Measurements from ENCODE around the gene SPNS3. TPM values are rescaled to one million over a fixed set of nuclear protein-coding genes. Genes with fewer than 3 reads are reported as not detected.

The SPNS3 gene
- total and polyA plus RNA-seq, 4 experiments from 2014 or later, result 1.6 to 5.9 (median 3.4) TPM

GRCh38 chr17:4520894-4521600 lies 87.3 kb downstream of the SPNS3 start:
- H3K27ac Mint-ChIP-seq, result no peak overlapping the region
- H3K4me1 Mint-ChIP-seq, result peaks cover 0 to 1% (median 0%) of the 10 kb centered on the region in 4 donors
- H3K36me3 Mint-ChIP-seq, result no peaks in the 10 kb centered on the region
- no peak overlapping the region for H3K4me3 ChIP-seq (ENCODE audit: low read length in 2 of 2)
- H3K36me3 ChIP-seq (ENCODE audit: insufficient read depth, low read length), result no peaks in the 10 kb centered on the region
- H3K9me3 ChIP-seq (ENCODE audit: control insufficient read depth in 1 of 2, low read length in 2 of 2), result no peaks in the 10 kb centered on the region
- intact Hi-C loops (cut with micrococcal nuclease), result no loop called here
- DNase-seq, result no peak
- H3K4me1 ChIP-seq (ENCODE audit: insufficient read depth, low read length), result no peaks in the 10 kb centered on the region
- H3K9me3 Mint-ChIP-seq, result no peaks in the 10 kb centered on the region
- no peaks in the 10 kb centered on the region for H3K27me3 Mint-ChIP-seq
- no peak overlapping the region for H3K4me3 Mint-ChIP-seq
- ChIA-PET POLR2A (ENCODE audit: partially characterized antibody) (no interaction called here), CTCF (ENCODE audit: partially characterized antibody) (no interaction called here)
- no peak overlapping the region for H3K27ac ChIP-seq (ENCODE audit: low read depth, low read length)
- H3K27me3 ChIP-seq (ENCODE audit: insufficient read depth, low read length), result no peaks in the 10 kb centered on the region

DNA sequence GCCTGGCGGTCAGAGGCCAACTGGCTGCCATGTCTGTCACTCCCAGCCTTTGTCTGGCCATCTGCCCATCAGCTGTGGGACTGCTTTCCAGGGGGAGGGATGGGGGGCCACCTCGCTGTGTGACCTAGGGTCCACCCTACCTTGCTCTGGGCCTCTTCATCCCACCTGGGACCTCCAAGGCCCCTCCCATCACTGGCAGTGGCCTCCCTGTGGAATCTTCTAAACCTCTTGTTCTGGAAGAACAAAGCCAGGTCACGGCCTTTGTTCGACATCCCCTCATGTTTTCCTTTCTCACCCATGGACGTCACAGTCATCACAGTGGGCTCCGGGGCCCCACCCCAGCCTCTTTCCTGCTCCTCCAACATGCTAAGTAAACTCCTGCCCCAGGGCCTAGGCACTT lies 88.9 kb downstream of the SPNS3 start:
- H3K36me3 ChIP-seq (ENCODE audit: insufficient read depth, low read length), result no peaks in the 10 kb centered on the region
- Mint-ChIP-seq H3K27me3 (no peaks in the 10 kb centered on the region), H3K4me1 (peaks cover 0 to 1% (median 0%) of the 10 kb centered on the region in 4 donors), H3K4me3 (no peak overlapping the region), H3K36me3 (no peaks in the 10 kb centered on the region), H3K9me3 (no peaks in the 10 kb centered on the region), H3K27ac (no peak overlapping the region)
- intact Hi-C loops (cut with micrococcal nuclease), result no loop called here
- no peaks in the 10 kb centered on the region for H3K27me3 ChIP-seq (ENCODE audit: insufficient read depth, low read length)
- H3K4me1 ChIP-seq (ENCODE audit: insufficient read depth, low read length), result no peaks in the 10 kb centered on the region
- no peak overlapping the region for H3K4me3 ChIP-seq (ENCODE audit: low read length in 2 of 2)
- no peak overlapping the region for H3K27ac ChIP-seq (ENCODE audit: low read depth, low read length)
- ChIA-PET POLR2A (ENCODE audit: partially characterized antibody) (no interaction called here), CTCF (ENCODE audit: partially characterized antibody) (interaction anchor here (1.4 kb wide), 1 partner anchor 16 kb away, joined by 3 read pairs; no protein-coding TSS in a partner anchor)
- DNase-seq, result no peak
- H3K9me3 ChIP-seq (ENCODE audit: control insufficient read depth in 1 of 2, low read length in 2 of 2), result no peaks in the 10 kb centered on the region

DNA sequence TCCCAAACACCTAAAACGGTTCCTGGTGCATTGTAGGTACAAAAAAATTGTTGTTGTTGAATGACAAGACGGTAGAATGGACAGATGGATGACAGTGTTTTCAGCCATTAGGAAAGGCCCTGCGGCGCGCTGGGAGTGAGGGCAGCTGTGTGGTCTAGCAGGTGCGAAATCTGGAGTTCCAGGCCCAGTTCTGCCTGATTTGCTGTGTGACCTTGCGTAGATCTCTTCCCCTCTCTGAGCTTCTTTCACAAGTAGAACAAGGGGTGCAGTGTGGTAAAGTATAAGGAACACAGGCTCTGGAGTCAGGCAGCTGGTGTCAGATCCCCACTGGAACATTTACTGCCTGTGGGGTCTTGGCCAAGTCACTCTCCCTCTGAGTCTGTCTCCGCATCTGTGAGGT lies 90.2 kb downstream of the SPNS3 start:
- Histone ChIP-seq H3K4me3 (ENCODE audit: low read length in 2 of 2) (no peak overlapping the region), H3K36me3 (ENCODE audit: insufficient read depth, low read length) (no peaks in the 10 kb centered on the region), H3K27me3 (ENCODE audit: insufficient read depth, low read length) (no peaks in the 10 kb centered on the region), H3K27ac (ENCODE audit: low read depth, low read length) (no peak overlapping the region), H3K4me1 (ENCODE audit: insufficient read depth, low read length) (no peaks in the 10 kb centered on the region), H3K9me3 (ENCODE audit: control insufficient read depth in 1 of 2, low read length in 2 of 2) (no peaks in the 10 kb centered on the region)
- ChIA-PET POLR2A (ENCODE audit: partially characterized antibody) (no interaction called here), CTCF (ENCODE audit: partially characterized antibody) (interaction anchor here (1.4 kb wide), 1 partner anchor 18 kb away, joined by 3 read pairs; no protein-coding TSS in a partner anchor)
- Mint-ChIP-seq H3K9me3 (no peaks in the 10 kb centered on the region), H3K36me3 (no peaks in the 10 kb centered on the region), H3K27ac (peak overlapping the region in 1 of 7 donors; percentile 57), H3K4me1 (no peaks in the 10 kb centered on the region), H3K27me3 (no peaks in the 10 kb centered on the region), H3K4me3 (no peak overlapping the region)
- intact Hi-C loops (cut with micrococcal nuclease), result no loop called here
- DNase-seq, result no peak

DNA sequence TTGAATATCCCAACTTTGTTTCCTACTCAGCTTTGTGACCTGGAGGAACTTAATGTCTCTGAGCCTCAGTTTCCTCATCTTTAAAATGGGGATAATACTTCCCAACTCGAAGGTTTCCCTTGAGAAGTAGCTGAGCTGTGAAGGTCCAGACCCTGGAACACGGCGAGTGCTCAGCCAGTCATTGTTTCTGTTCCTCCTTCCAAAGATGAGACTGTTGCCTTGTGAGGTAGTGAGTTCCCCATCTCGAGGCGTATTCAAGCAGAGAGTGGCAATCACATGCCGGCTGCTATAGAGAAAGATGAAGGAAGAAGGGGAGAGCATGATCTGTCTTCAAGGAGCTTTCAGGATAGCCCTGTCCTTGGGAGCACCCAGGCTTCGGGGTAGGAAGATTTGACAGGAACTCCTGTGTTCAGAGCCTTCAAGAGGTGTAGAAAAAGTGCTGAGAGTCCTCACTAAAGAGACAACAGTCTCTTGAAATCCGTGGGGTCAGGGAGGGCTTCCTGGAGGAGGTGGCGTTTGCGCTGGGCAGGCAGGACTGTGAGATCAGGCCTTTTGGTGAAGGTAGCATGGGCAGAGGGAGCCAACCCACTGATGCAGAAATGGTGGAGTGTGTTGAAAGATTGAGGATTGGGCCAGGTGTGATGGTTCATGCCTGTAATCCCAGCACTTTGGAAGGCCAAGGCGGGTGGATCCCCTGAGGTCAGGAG lies 92.1 kb downstream of the SPNS3 start:
- CTCF ChIA-PET (ENCODE audit: partially characterized antibody), result no interaction called here
- intact Hi-C loops (cut with micrococcal nuclease), result no loop called here
- no peaks in the 10 kb centered on the region for H3K36me3 Mint-ChIP-seq

DNA sequence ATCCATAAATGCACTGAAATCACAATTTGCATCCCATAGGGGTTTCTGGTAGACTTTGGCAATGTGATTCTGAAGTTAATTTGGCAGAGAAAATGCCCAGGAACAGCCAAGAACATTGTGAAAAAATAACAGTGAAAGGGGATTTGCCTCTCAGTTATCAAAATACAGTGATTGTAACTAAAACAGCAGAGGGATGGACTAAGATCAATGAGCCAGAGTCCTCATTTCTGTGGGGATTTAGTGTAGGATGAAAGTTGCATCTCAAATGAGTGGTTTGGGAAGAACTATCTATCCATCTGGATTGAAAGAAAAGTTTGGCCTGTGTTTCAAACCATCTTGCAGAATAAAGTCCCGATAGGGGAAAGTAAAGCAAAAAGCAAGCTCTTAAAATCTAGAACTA lies 93.4 kb downstream of the SPNS3 start:
- H3K27ac ChIP-seq (ENCODE audit: low read depth, low read length), result no peak overlapping the region

More for the DNA sequence above, 92.1 kb downstream of the SPNS3 start:
- Histone ChIP-seq H3K27ac (ENCODE audit: low read depth, low read length) (no peak overlapping the region), H3K4me1 (ENCODE audit: insufficient read depth, low read length) (no peaks in the 10 kb centered on the region), H3K27me3 (ENCODE audit: insufficient read depth, low read length) (no peaks in the 10 kb centered on the region), H3K9me3 (ENCODE audit: control insufficient read depth in 1 of 2, low read length in 2 of 2) (no peaks in the 10 kb centered on the region), H3K4me3 (ENCODE audit: low read length in 2 of 2) (no peak overlapping the region), H3K36me3 (ENCODE audit: insufficient read depth, low read length) (no peaks in the 10 kb centered on the region)
- Mint-ChIP-seq H3K4me3 (no peak overlapping the region), H3K27ac (no peak overlapping the region), H3K4me1 (no peaks in the 10 kb centered on the region), H3K27me3 (no peaks in the 10 kb centered on the region), H3K9me3 (no peaks in the 10 kb centered on the region)
- POLR2A ChIA-PET (ENCODE audit: partially characterized antibody), result no interaction called here
- DNase-seq, result peak in 1 of 5 donors; percentile 18

GRCh38 chr17:4527566-4528125 lies 93.9 kb downstream of the SPNS3 start:
- Histone ChIP-seq H3K4me3 (ENCODE audit: low read length in 2 of 2) (no peak overlapping the region), H3K4me1 (ENCODE audit: insufficient read depth, low read length) (no peaks in the 10 kb centered on the region), H3K36me3 (ENCODE audit: insufficient read depth, low read length) (no peaks in the 10 kb centered on the region), H3K27ac (ENCODE audit: low read depth, low read length) (no peak overlapping the region), H3K9me3 (ENCODE audit: control insufficient read depth in 1 of 2, low read length in 2 of 2) (no peaks in the 10 kb centered on the region), H3K27me3 (ENCODE audit: insufficient read depth, low read length) (no peaks in the 10 kb centered on the region)
- intact Hi-C loops (cut with micrococcal nuclease), result no loop called here
- POLR2A ChIA-PET (ENCODE audit: partially characterized antibody), result no interaction called here
- Mint-ChIP-seq H3K27ac (no peak overlapping the region), H3K4me3 (no peak overlapping the region), H3K9me3 (no peaks in the 10 kb centered on the region), H3K36me3 (no peaks in the 10 kb centered on the region), H3K27me3 (peaks cover 0 to 3% of the 10 kb centered on the region in 2 donors), H3K4me1 (peaks cover 0 to 2% (median 0%) of the 10 kb centered on the region in 4 donors)
- CTCF ChIA-PET (ENCODE audit: partially characterized antibody), result interaction anchor here (0.9 kb wide), 1 partner anchor 39 kb away, joined by 3 read pairs; no protein-coding TSS in a partner anchor
- no peak for DNase-seq

More for the DNA sequence above, 93.4 kb downstream of the SPNS3 start:
- intact Hi-C loops (cut with micrococcal nuclease), result no loop called here
- Histone ChIP-seq H3K4me1 (ENCODE audit: insufficient read depth, low read length) (no peaks in the 10 kb centered on the region), H3K4me3 (ENCODE audit: low read length in 2 of 2) (no peak overlapping the region), H3K9me3 (ENCODE audit: control insufficient read depth in 1 of 2, low read length in 2 of 2) (no peaks in the 10 kb centered on the region), H3K36me3 (ENCODE audit: insufficient read depth, low read length) (no peaks in the 10 kb centered on the region), H3K27me3 (ENCODE audit: insufficient read depth, low read length) (no peaks in the 10 kb centered on the region)
- Mint-ChIP-seq H3K9me3 (no peaks in the 10 kb centered on the region), H3K27me3 (peaks cover 0 to 3% of the 10 kb centered on the region in 2 donors), H3K36me3 (no peaks in the 10 kb centered on the region), H3K27ac (no peak overlapping the region), H3K4me1 (peaks cover 0 to 2% (median 0%) of the 10 kb centered on the region in 4 donors), H3K4me3 (no peak overlapping the region)
- ChIA-PET CTCF (ENCODE audit: partially characterized antibody) (no interaction called here), POLR2A (ENCODE audit: partially characterized antibody) (no interaction called here)
- DNase-seq, result no peak

DNA sequence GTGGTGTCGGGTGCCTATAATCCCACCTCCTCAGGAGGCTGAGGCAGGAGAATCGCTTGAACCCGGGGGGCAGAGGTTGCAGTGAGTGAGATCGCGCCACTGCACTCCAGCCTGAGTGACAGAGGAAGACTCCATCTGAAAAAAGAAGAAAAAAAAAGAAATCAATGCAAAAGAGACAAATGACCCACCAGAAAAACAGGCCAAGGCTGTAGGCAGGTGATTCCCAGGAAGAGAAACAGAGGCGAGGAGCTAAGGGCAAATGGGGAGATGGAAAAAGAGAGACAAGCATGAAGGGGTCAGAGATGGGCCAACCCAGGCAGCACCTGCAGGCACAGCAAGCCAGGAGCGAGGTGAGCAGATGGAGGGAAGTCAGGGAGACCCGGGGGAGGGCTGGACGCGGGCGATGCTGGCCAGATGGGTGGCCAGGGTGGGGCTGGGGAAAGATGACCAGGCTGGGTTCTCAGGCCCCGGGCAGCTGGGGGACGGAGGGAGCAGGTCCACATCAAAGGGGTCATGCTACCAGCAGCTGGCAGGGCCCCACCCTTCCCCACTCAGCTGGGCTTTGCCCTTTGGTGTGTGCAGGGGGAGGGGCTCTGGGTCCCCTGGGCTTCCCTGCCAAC lies 95.9 kb downstream of the SPNS3 start:
- Histone ChIP-seq H3K27ac (ENCODE audit: low read depth, low read length) (no peak overlapping the region), H3K4me3 (ENCODE audit: low read length in 2 of 2) (no peak overlapping the region), H3K4me1 (ENCODE audit: insufficient read depth, low read length) (no peaks in the 10 kb centered on the region), H3K9me3 (ENCODE audit: control insufficient read depth in 1 of 2, low read length in 2 of 2) (no peaks in the 10 kb centered on the region), H3K27me3 (ENCODE audit: insufficient read depth, low read length) (no peaks in the 10 kb centered on the region), H3K36me3 (ENCODE audit: insufficient read depth, low read length) (no peaks in the 10 kb centered on the region)
- intact Hi-C loops (cut with micrococcal nuclease), result no loop called here
- Mint-ChIP-seq H3K27me3 (peaks cover 0 to 6% of the 10 kb centered on the region in 2 donors), H3K4me1 (peaks cover 0 to 5% (median 1%) of the 10 kb centered on the region in 4 donors), H3K36me3 (no peaks in the 10 kb centered on the region), H3K9me3 (no peaks in the 10 kb centered on the region), H3K27ac (no peak overlapping the region), H3K4me3 (no peak overlapping the region)
- peak in 1 of 5 donors; percentile 7 for DNase-seq
- ChIA-PET POLR2A (ENCODE audit: partially characterized antibody) (no interaction called here), CTCF (ENCODE audit: partially characterized antibody) (no interaction called here)

All from CD4-positive, alpha-beta memory T cell (primary cell).